A549 (cell line): ENCODE data around the gene C15orf62.

Experiments used
- EP300 ChIP-seq, 2 experiments: fragments of >200 bp; sonication (Bioruptor Twin); formaldehyde crosslinking; IDR thresholded peaks; 2 replicates in 1 of 2; 3 replicates in 1 of 2; pipeline ENCODE4 v1.6.1; 2016 to 2017
- JUN ChIP-seq, 2 experiments: fragments of >200 bp; sonication (Bioruptor Twin); formaldehyde crosslinking; IDR thresholded peaks; 2 replicates in 1 of 2; 3 replicates in 1 of 2; pipeline ENCODE4 v1.6.1; 2016 to 2017
- MAZ ChIP-seq: fragments of 150-350 bp; IDR thresholded peaks from 2 replicates; pipeline ENCODE4 v1.6.1; 2014; ENCODE audit warnings: antibody characterized with exemption, low read depth, low read length, borderline replicate concordance
- PBX3 ChIP-seq: IDR thresholded peaks from 2 replicates; pipeline ENCODE4 v1.6.1; 2012
- RAD21 ChIP-seq, 2 experiments: fragments of >200 bp in 1 of 2; sonication (Bioruptor Twin) in 1 of 2; formaldehyde crosslinking in 1 of 2; IDR thresholded peaks in 1 of 2; conservative IDR thresholded peaks in 1 of 2; 2 replicates in 1 of 2; 3 replicates in 1 of 2; pipeline ENCODE4 v1.6.1; 2012 to 2018; ENCODE audit warnings: inconsistent platforms in 1 of 2
- REST ChIP-seq: fragments of 200-600 bp; sonication (generic); IDR thresholded peaks from 2 replicates; pipeline ENCODE4 v1.6.1; 2016; ENCODE audit warnings: antibody characterized with exemption, mild to moderate bottlenecking, moderate library complexity
- TFCP2L1 ChIP-seq: fragments of 250-450 bp; sonication (Bioruptor Pico); IDR thresholded peaks from 2 replicates; pipeline ENCODE4 v1.5.0; 2021; ENCODE audit warnings: mild to moderate bottlenecking
- TF ChIP-seq, protein P1 (sequence below): fragments of >200 bp; sonication (Bioruptor Twin); formaldehyde crosslinking; IDR thresholded peaks from 3 replicates; pipeline ENCODE4 v1.5.1; 2016
- TF ChIP-seq, protein P2 (sequence below): fragments of 450-650 bp; IDR thresholded peaks from 2 replicates; pipeline ENCODE4 v1.6.1; 2014; ENCODE audit warnings: antibody characterized with exemption

- TF ChIP-seq RAD21 (conservative IDR thresholded peaks at IDR 0.05 in 1 of 2, IDR thresholded peaks at IDR 0.05 in 1 of 2), result no peak
- TF ChIP-seq PBX3, result no peak
- TF ChIP-seq, protein P1, sequence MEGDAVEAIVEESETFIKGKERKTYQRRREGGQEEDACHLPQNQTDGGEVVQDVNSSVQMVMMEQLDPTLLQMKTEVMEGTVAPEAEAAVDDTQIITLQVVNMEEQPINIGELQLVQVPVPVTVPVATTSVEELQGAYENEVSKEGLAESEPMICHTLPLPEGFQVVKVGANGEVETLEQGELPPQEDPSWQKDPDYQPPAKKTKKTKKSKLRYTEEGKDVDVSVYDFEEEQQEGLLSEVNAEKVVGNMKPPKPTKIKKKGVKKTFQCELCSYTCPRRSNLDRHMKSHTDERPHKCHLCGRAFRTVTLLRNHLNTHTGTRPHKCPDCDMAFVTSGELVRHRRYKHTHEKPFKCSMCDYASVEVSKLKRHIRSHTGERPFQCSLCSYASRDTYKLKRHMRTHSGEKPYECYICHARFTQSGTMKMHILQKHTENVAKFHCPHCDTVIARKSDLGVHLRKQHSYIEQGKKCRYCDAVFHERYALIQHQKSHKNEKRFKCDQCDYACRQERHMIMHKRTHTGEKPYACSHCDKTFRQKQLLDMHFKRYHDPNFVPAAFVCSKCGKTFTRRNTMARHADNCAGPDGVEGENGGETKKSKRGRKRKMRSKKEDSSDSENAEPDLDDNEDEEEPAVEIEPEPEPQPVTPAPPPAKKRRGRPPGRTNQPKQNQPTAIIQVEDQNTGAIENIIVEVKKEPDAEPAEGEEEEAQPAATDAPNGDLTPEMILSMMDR, result no peak
- TF ChIP-seq JUN (IDR thresholded peaks at IDR 0.05), result no peak
- TF ChIP-seq, protein P2, sequence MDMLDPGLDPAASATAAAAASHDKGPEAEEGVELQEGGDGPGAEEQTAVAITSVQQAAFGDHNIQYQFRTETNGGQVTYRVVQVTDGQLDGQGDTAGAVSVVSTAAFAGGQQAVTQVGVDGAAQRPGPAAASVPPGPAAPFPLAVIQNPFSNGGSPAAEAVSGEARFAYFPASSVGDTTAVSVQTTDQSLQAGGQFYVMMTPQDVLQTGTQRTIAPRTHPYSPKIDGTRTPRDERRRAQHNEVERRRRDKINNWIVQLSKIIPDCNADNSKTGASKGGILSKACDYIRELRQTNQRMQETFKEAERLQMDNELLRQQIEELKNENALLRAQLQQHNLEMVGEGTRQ, result no peak
- no peak for TF ChIP-seq MAZ
- no peak for TF ChIP-seq EP300 (IDR thresholded peaks at IDR 0.05)
- TF ChIP-seq TFCP2L1 (CRISPR knock-in tag), result no peak
- TF ChIP-seq REST, result no peak
Observed at GRCh38 chr15:40821195-40821594, 51.4 kb downstream of the C15orf62 start.
